ENCODE measurements around the gene IGLON5.

IGLON5 gene

DNA sequence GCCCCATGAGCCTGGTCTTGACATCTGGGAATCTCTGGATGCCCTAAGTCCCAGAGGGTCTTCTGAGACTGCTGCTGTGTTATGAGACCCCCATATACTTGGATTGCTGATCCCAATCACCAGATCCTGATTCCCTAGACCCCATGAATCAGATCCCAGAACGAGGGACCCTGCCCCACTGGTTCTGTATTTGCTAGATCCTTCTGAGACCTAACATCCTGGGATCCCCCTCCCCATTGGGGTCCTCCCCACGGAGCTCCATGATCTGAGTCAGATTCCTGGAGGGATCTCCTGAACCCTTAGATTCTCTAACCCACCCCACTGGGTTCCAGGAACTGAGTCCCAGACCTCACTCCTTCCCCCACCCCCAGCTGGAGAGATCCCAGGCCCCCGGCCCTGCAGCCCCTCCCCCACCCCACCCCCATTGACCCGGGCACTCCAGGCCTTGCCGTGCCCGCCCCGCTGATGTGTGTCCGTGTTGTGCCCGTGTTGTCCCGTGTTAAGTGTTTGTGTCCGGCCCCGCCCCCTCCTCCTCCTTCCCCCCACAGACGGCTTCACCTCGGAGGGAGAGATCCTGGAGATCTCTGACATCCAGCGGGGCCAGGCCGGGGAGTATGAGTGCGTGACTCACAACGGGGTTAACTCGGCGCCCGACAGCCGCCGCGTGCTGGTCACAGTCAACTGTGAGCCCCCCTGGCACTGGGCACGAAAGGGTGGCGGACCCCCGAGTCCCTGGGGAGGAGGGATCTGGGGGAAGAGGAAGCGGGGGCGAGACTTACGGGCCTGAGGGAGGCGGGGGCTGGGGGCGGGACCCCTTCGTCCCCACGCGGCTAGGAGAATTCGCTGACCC is 15.0 kb downstream of the IGLON5 start:
- H3K9me3 ChIP-seq (ENCODE audit: control insufficient read depth in 1 of 2, low read length in 2 of 2) = no peaks in the 10 kb centered on the region
- no peak overlapping the region for H3K27ac ChIP-seq (ENCODE audit: low read depth, low read length)
- H3K27me3 ChIP-seq (ENCODE audit: control insufficient read depth in 1 of 2, insufficient read depth in 2 of 2, low read length in 2 of 2) = peaks cover 7 to 18% of the 10 kb centered on the region in 2 donors
- no peak overlapping the region for H3K4me3 ChIP-seq (ENCODE audit: low read depth in 1 of 2, low read length in 2 of 2)
- no peak overlapping the region for H3K9ac ChIP-seq (ENCODE audit: low read depth in 1 of 2, low read length in 2 of 2)
- H3K36me3 ChIP-seq (ENCODE audit: control insufficient read depth in 1 of 2, insufficient read depth in 2 of 2, low read length in 2 of 2) = no peaks in the 10 kb centered on the region
- no peaks in the 10 kb centered on the region for H3K4me1 ChIP-seq (ENCODE audit: control insufficient read depth in 1 of 2, insufficient read depth in 2 of 2, low read length in 2 of 2)

DNA sequence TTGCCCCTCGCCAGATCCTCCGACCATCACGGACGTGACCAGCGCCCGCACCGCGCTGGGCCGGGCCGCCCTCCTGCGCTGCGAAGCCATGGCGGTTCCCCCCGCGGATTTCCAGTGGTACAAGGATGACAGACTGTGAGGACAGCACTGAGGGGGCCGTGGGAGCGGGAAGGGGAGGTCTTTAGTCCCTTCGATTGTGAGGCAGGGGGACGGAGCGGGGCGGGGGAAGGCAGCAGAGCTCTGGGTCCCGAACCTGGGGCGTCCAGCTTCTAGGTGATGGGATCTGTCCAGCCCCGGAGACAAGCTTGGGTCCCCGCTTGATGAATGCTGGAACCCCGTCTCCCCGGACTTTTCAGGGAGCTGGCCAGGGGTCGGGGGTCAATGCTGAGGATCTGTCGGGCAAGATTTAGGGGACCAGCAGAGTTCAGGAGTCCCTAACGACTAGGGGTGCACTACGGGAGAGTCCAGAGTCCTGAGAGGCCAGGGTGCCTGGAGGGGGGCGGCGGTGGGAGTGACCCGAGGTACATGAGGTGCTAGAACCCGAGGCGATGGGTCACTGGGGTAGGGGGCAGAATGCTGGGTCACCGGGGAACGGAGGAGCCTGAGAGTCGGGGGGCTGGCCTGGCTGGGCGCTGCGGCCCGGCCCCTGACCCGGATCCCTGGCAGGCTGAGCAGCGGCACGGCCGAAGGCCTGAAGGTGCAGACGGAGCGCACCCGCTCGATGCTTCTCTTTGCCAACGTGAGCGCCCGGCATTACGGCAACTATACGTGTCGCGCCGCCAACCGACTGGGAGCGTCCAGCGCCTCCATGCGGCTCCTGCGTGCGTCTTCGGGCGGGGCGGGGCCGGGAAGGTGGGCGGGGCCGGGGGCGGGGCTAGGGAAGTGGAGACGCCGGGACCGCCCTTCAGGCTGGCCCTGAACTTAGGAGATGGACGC is 15.9 kb downstream of the IGLON5 start:
- Histone ChIP-seq H3K9me3 (ENCODE audit: control insufficient read depth in 1 of 2, low read length in 2 of 2) (no peaks in the 10 kb centered on the region), H3K4me3 (ENCODE audit: low read depth in 1 of 2, low read length in 2 of 2) (peak overlapping the region in 1 of 2 donors; percentile 21), H3K9ac (ENCODE audit: low read depth in 1 of 2, low read length in 2 of 2) (no peak overlapping the region), H3K36me3 (ENCODE audit: control insufficient read depth in 1 of 2, insufficient read depth in 2 of 2, low read length in 2 of 2) (no peaks in the 10 kb centered on the region), H3K27ac (ENCODE audit: low read depth, low read length) (no peak overlapping the region), H3K27me3 (ENCODE audit: control insufficient read depth in 1 of 2, insufficient read depth in 2 of 2, low read length in 2 of 2) (peaks cover 7 to 18% of the 10 kb centered on the region in 2 donors), H3K4me1 (ENCODE audit: control insufficient read depth in 1 of 2, insufficient read depth in 2 of 2, low read length in 2 of 2) (no peaks in the 10 kb centered on the region)

DNA sequence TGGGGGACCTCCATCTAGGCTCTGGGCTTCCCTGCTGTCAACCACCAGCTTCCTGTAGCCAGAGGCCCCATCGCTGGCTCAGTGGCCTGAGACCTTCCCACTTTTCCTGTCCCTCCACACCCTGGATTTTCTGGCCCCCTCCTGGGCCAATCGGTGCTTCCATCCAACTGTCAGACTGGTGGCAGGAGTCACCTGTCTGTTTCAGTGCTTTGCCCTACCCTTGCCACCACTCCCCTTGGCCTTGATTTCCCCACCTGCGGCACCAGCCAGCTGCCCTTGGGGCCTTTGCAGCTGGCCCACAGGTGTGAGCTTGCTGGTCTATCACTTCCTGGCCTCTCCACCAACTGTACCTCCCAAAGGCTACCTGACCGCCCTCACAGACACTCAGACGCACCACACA is 18.0 kb downstream of the IGLON5 start:
- Histone ChIP-seq H3K9me3 (ENCODE audit: control insufficient read depth in 1 of 2, low read length in 2 of 2) (no peaks in the 10 kb centered on the region), H3K9ac (ENCODE audit: low read depth in 1 of 2, low read length in 2 of 2) (no peak overlapping the region), H3K27ac (ENCODE audit: low read depth, low read length) (no peak overlapping the region), H3K4me1 (ENCODE audit: control insufficient read depth in 1 of 2, insufficient read depth in 2 of 2, low read length in 2 of 2) (no peaks in the 10 kb centered on the region), H3K4me3 (ENCODE audit: low read depth in 1 of 2, low read length in 2 of 2) (no peak overlapping the region), H3K27me3 (ENCODE audit: control insufficient read depth in 1 of 2, insufficient read depth in 2 of 2, low read length in 2 of 2) (peaks cover 7 to 18% of the 10 kb centered on the region in 2 donors), H3K36me3 (ENCODE audit: control insufficient read depth in 1 of 2, insufficient read depth in 2 of 2, low read length in 2 of 2) (no peaks in the 10 kb centered on the region)

DNA sequence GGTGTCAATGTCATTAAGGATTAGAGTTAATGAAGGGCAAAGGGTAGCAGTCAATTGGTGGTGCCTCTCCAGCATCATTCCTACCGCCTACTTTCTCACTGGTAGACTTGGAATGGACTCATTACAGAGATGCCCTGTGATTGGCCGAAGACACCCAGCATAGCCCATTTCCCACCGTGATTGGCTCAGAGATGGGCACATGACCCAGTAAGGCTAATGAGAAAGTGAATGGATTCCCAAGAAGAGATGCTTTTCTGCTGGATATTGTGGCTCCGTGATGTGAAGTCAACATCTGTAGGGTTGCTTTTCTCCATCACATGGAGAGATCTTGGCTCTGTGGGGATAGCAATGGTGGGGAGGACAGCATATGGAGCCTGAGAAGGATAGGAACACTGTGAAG is 18.9 kb downstream of the IGLON5 start:
- Histone ChIP-seq H3K4me1 (ENCODE audit: control insufficient read depth in 1 of 2, insufficient read depth in 2 of 2, low read length in 2 of 2) (no peaks in the 10 kb centered on the region), H3K4me3 (ENCODE audit: low read depth in 1 of 2, low read length in 2 of 2) (no peak overlapping the region), H3K9me3 (ENCODE audit: control insufficient read depth in 1 of 2, low read length in 2 of 2) (no peaks in the 10 kb centered on the region), H3K36me3 (ENCODE audit: control insufficient read depth in 1 of 2, insufficient read depth in 2 of 2, low read length in 2 of 2) (no peaks in the 10 kb centered on the region), H3K9ac (ENCODE audit: low read depth in 1 of 2, low read length in 2 of 2) (no peak overlapping the region), H3K27me3 (ENCODE audit: control insufficient read depth in 1 of 2, insufficient read depth in 2 of 2, low read length in 2 of 2) (peaks cover 7 to 18% of the 10 kb centered on the region in 2 donors), H3K27ac (ENCODE audit: low read depth, low read length) (no peak overlapping the region)

DNA sequence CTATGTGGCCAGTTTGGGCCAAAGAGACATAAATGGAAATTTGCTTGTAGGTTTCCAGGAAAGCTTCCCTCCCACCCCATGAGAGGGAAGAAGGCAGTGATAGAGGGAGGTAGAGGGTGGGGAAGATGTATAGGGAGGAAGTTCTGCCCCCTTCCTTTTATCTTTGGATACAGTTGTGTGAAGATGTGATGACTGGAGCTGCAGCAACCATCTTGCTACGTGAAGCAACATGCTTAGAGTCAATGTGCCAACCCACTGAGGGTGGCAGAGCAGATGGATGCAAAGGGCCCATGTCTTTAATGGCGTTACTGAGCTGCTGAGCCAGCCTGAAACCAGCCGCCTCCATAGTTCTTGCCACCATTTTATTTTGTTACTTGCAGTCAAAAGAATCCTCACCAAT is 19.7 kb downstream of the IGLON5 start:
- Histone ChIP-seq H3K9ac (ENCODE audit: low read depth in 1 of 2, low read length in 2 of 2) (no peak overlapping the region), H3K36me3 (ENCODE audit: control insufficient read depth in 1 of 2, insufficient read depth in 2 of 2, low read length in 2 of 2) (no peaks in the 10 kb centered on the region), H3K27ac (ENCODE audit: low read depth, low read length) (no peak overlapping the region), H3K9me3 (ENCODE audit: control insufficient read depth in 1 of 2, low read length in 2 of 2) (no peaks in the 10 kb centered on the region), H3K27me3 (ENCODE audit: control insufficient read depth in 1 of 2, insufficient read depth in 2 of 2, low read length in 2 of 2) (peaks cover 7 to 10% of the 10 kb centered on the region in 2 donors), H3K4me3 (ENCODE audit: low read depth in 1 of 2, low read length in 2 of 2) (no peak overlapping the region), H3K4me1 (ENCODE audit: control insufficient read depth in 1 of 2, insufficient read depth in 2 of 2, low read length in 2 of 2) (no peaks in the 10 kb centered on the region)

DNA sequence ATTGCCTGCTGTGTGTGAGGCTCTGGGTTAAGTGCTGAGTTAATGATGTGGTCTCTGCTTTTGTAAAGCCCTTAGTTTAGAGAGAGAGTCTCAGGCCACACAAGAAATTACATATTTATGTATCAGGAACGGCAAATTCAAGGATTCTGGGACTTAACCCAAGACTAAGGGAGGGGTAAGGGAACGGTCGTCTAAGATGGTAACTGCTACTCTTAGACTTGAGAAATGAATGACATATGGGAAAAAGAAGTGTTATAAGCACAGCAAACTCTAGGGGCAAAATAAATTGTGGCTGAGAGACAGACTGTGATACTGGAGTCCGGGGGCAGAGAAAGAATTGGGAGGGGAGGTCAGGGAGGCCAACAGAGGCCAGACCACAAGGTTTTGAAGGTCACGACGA is 20.3 kb downstream of the IGLON5 start:
- Histone ChIP-seq H3K27me3 (ENCODE audit: control insufficient read depth in 1 of 2, insufficient read depth in 2 of 2, low read length in 2 of 2) (peaks cover 7 to 8% of the 10 kb centered on the region in 2 donors), H3K9ac (ENCODE audit: low read depth in 1 of 2, low read length in 2 of 2) (no peak overlapping the region), H3K4me3 (ENCODE audit: low read depth in 1 of 2, low read length in 2 of 2) (no peak overlapping the region), H3K9me3 (ENCODE audit: control insufficient read depth in 1 of 2, low read length in 2 of 2) (no peaks in the 10 kb centered on the region), H3K4me1 (ENCODE audit: control insufficient read depth in 1 of 2, insufficient read depth in 2 of 2, low read length in 2 of 2) (no peaks in the 10 kb centered on the region), H3K27ac (ENCODE audit: low read depth, low read length) (no peak overlapping the region), H3K36me3 (ENCODE audit: control insufficient read depth in 1 of 2, insufficient read depth in 2 of 2, low read length in 2 of 2) (no peaks in the 10 kb centered on the region)

DNA sequence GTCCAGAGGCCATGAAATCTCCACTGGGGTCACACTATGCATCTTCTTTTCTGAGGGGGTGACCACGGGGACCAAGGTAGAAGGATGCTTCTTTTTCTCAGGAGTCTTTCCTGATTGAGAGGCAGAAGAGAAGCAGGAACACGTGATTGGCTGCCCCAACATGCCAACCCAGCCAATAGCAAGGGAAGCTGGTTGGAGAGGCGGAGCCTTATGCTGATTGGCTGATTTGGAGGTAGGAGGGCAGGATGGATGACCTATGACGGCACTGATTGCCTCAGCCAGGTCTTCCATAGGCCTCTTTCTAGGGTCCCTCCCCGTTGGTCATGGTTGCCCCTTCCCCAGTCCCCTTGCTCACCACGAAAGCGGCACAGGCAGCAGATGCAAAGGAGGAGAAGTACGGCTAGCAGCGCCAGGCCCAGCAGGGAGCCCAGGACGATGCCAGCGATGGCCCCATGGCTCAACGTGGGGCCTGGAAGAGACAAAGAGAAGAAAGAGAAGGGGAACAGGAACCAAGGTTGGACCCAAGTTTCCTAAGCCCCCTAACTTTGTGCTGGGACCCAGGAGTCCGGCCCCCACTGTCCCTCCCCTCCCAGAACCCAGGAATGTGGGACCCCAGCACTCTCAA is 22.5 kb downstream of the IGLON5 start:
- Histone ChIP-seq H3K27me3 (ENCODE audit: control insufficient read depth in 1 of 2, insufficient read depth in 2 of 2, low read length in 2 of 2) (no peaks in the 10 kb centered on the region), H3K9me3 (ENCODE audit: control insufficient read depth in 1 of 2, low read length in 2 of 2) (no peaks in the 10 kb centered on the region), H3K4me3 (ENCODE audit: low read depth in 1 of 2, low read length in 2 of 2) (no peak overlapping the region), H3K4me1 (ENCODE audit: control insufficient read depth in 1 of 2, insufficient read depth in 2 of 2, low read length in 2 of 2) (peaks cover 0 to 4% of the 10 kb centered on the region in 2 donors), H3K27ac (ENCODE audit: low read depth, low read length) (no peak overlapping the region), H3K9ac (ENCODE audit: low read depth in 1 of 2, low read length in 2 of 2) (no peak overlapping the region), H3K36me3 (ENCODE audit: control insufficient read depth in 1 of 2, insufficient read depth in 2 of 2, low read length in 2 of 2) (no peaks in the 10 kb centered on the region)

DNA sequence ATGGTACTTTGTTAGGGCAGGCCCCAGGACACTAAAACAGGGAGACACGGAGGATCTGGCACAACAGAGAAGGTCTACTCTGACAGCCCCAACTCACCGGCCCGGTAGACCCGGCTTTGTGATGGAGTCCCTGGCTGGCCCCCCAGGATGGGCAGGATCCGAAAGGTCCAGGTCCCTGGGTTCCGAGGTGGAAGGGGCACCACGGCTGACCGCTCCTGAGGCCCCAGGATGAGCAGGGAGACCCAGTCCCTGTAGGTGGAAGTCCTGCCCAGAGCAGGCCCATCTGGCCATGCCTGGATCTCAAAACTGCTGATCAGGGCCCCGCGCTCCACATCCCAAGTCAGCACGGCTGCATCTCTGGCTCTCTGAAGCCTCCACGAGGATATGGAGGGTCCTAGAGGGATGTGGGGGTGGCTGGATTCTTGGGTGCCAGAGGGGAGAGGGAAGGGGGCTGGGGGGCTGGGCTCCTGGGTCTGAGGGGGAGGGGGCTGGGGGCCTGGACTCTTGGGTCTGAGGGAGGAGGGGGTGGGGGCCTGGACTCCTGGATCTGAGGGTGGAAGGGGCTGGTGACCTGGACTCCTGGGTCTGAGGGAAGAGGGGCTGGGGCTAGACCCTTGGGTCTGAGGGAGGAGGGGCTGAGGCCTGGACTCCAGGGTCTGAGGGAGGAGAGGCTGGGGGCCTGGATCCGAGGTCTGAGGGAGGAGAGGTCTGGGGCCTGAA is 25.9 kb downstream of the IGLON5 start:
- Histone ChIP-seq H3K9me3 (ENCODE audit: control insufficient read depth in 1 of 2, low read length in 2 of 2) (no peaks in the 10 kb centered on the region), H3K4me3 (ENCODE audit: low read depth in 1 of 2, low read length in 2 of 2) (no peak overlapping the region), H3K4me1 (ENCODE audit: control insufficient read depth in 1 of 2, insufficient read depth in 2 of 2, low read length in 2 of 2) (peaks cover 0 to 9% of the 10 kb centered on the region in 2 donors), H3K27ac (ENCODE audit: low read depth, low read length) (no peak overlapping the region), H3K36me3 (ENCODE audit: control insufficient read depth in 1 of 2, insufficient read depth in 2 of 2, low read length in 2 of 2) (no peaks in the 10 kb centered on the region), H3K9ac (ENCODE audit: low read depth in 1 of 2, low read length in 2 of 2) (no peak overlapping the region), H3K27me3 (ENCODE audit: control insufficient read depth in 1 of 2, insufficient read depth in 2 of 2, low read length in 2 of 2) (no peaks in the 10 kb centered on the region)

DNA sequence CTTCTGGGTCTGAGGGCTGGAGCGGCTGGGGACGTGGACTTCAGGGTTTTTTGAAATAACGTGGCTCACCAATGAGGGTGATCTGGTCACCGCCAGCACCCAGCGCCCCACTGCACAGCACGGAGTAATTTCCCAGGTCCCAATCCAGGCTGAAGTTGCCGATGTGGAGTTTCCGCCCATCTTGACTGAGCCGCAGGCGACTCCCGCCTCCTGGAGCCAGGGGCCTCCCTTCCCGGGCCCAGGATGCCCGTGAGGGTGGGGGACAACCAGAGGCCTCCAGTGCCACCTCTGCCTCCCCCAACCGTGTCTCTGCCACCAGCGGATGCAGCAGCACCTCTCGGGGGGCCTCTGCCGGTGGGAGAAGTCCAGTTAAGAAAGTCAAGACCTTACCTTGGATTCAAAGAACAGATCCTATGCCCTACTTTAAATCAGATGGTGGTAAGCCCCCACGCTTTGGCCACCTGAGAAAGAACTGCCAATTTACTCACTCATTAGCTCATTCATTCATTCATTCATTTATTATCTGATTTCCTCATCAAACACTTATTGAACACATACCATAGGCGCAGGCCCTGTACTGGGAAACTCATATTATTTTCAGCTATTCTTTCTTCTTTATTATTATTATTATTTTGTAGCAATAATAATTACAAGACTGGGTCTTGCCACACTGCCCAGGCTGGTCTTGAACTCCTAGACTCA is 26.6 kb downstream of the IGLON5 start:
- Histone ChIP-seq H3K9ac (ENCODE audit: low read depth in 1 of 2, low read length in 2 of 2) (no peak overlapping the region), H3K4me1 (ENCODE audit: control insufficient read depth in 1 of 2, insufficient read depth in 2 of 2, low read length in 2 of 2) (peaks cover 0 to 9% of the 10 kb centered on the region in 2 donors), H3K4me3 (ENCODE audit: low read depth in 1 of 2, low read length in 2 of 2) (peak overlapping the region in 1 of 2 donors; percentile 82), H3K27me3 (ENCODE audit: control insufficient read depth in 1 of 2, insufficient read depth in 2 of 2, low read length in 2 of 2) (no peaks in the 10 kb centered on the region), H3K9me3 (ENCODE audit: control insufficient read depth in 1 of 2, low read length in 2 of 2) (no peaks in the 10 kb centered on the region), H3K27ac (ENCODE audit: low read depth, low read length) (no peak overlapping the region), H3K36me3 (ENCODE audit: control insufficient read depth in 1 of 2, insufficient read depth in 2 of 2, low read length in 2 of 2) (no peaks in the 10 kb centered on the region)

Data from duodenal mucosa (tissue), 2 donors.